NCI-H510A (cell line): ENCODE measurements around the gene GOSR2.
"Not testable (repeated sequence)": the region's sequence is repeated elsewhere in the genome, so short reads cannot be mapped to it uniquely, and the experiment has no call there.

Experiments used
- DNase-seq: peaks from one replicate; lab custom pipeline; 2025; lab: John Stamatoyannopoulos, UW

Gene GOSR2

GRCh38 chr17:46894024-46894423 is 28.9 kb upstream of the GOSR2 start:
- no peak for DNase-seq

GRCh38 chr17:46894476-46895151 is 28.3 kb upstream of the GOSR2 start:
- no peak for DNase-seq

- no peak for DNase-seq
These were observed 27.8 kb upstream of the GOSR2 start for GRCh38 chr17:46895171-46895570.

GRCh38 chr17:46896991-46897390 is 26.0 kb upstream of the GOSR2 start:
- DNase-seq, result no peak

GRCh38 chr17:46898364-46898763 is 24.6 kb upstream of the GOSR2 start:
- no peak for DNase-seq

GRCh38 chr17:46898860-46899259 is 24.1 kb upstream of the GOSR2 start:
- DNase-seq, result no peak

- DNase-seq, result no peak
These were observed 21.7 kb upstream of the GOSR2 start for GRCh38 chr17:46901291-46901690.

- no peak for DNase-seq
These were observed 18.9 kb upstream of the GOSR2 start for GRCh38 chr17:46903762-46904672.

- no peak for DNase-seq
These were observed 14.8 kb upstream of the GOSR2 start for GRCh38 chr17:46908068-46908737.

- DNase-seq, result peak; percentile 8
These were observed 12.6 kb upstream of the GOSR2 start for GRCh38 chr17:46910179-46910927.

- DNase-seq, result no peak
These were observed 11.6 kb upstream of the GOSR2 start for GRCh38 chr17:46911311-46911710.

GRCh38 chr17:46915596-46915995 is 7.4 kb upstream of the GOSR2 start:
- no peak for DNase-seq

- DNase-seq, result no peak
These were observed 6.7 kb upstream of the GOSR2 start for GRCh38 chr17:46916211-46916610.

GRCh38 chr17:46916623-46917022 is 6.3 kb upstream of the GOSR2 start:
- no peak for DNase-seq

- no peak for DNase-seq
These were observed 5.9 kb upstream of the GOSR2 start for GRCh38 chr17:46917041-46917440.

GRCh38 chr17:46917516-46917915 is 5.4 kb upstream of the GOSR2 start:
- DNase-seq, result no peak

- DNase-seq, result not testable (repeated sequence)
These were observed 998 bp upstream of the GOSR2 start for GRCh38 chr17:46921962-46922361.

- no peak for DNase-seq
These were observed 515 bp upstream of the GOSR2 start for GRCh38 chr17:46922487-46922803.

- DNase-seq, result no peak
These were observed 2.4 kb downstream of the GOSR2 start for GRCh38 chr17:46925185-46925868.

GRCh38 chr17:46928467-46929261 is 5.7 kb downstream of the GOSR2 start:
- no peak for DNase-seq

- DNase-seq, result no peak
These were observed 6.5 kb downstream of the GOSR2 start for GRCh38 chr17:46929413-46929812.
